SIG-M5 (cell line): ENCODE measurements around the gene LRRC32.

Source experiments
- DNase-seq: peaks from one replicate; lab custom pipeline; 2025; lab: John Stamatoyannopoulos, UW

The LRRC32 gene

GRCh38 chr11:76680518-76681425 lies 10.2 kb upstream of the LRRC32 start:
- no peak for DNase-seq

GRCh38 chr11:76678321-76678720 lies 7.8 kb upstream of the LRRC32 start:
- no peak for DNase-seq

- DNase-seq, result no peak
These were observed 6.9 kb upstream of the LRRC32 start for GRCh38 chr11:76677458-76677765.

- DNase-seq, result no peak
These were observed 6.3 kb upstream of the LRRC32 start for GRCh38 chr11:76676636-76677457.

- no peak for DNase-seq
These were observed 4.2 kb upstream of the LRRC32 start for GRCh38 chr11:76674517-76675400.

- no peak for DNase-seq
These were observed 2.9 kb upstream of the LRRC32 start for GRCh38 chr11:76673176-76674142.

GRCh38 chr11:76672431-76673175 lies 2.1 kb upstream of the LRRC32 start:
- no peak for DNase-seq

GRCh38 chr11:76671626-76672309 lies 1.2 kb upstream of the LRRC32 start:
- no peak for DNase-seq

GRCh38 chr11:76671237-76671592 lies 668 bp upstream of the LRRC32 start:
- DNase-seq, result no peak

- no peak for DNase-seq
These were observed 554 bp downstream of the LRRC32 start for GRCh38 chr11:76669901-76670484.

- DNase-seq, result no peak
These were observed 2.0 kb downstream of the LRRC32 start for GRCh38 chr11:76668362-76669155.

- DNase-seq, result no peak
These were observed 2.7 kb downstream of the LRRC32 start for GRCh38 chr11:76667856-76668255.

GRCh38 chr11:76667271-76667818 lies 3.2 kb downstream of the LRRC32 start:
- DNase-seq, result no peak

GRCh38 chr11:76666830-76667229 lies 3.7 kb downstream of the LRRC32 start:
- no peak for DNase-seq

- DNase-seq, result no peak
These were observed 4.1 kb downstream of the LRRC32 start for GRCh38 chr11:76666408-76666807.

GRCh38 chr11:76665921-76666351 lies 4.6 kb downstream of the LRRC32 start:
- DNase-seq, result no peak

GRCh38 chr11:76665172-76665571 lies 5.4 kb downstream of the LRRC32 start:
- DNase-seq, result no peak

GRCh38 chr11:76664578-76665061 lies 5.9 kb downstream of the LRRC32 start:
- DNase-seq, result no peak
